PC-9 (cell line): ENCODE data around the gene NR1I2. TPM values are rescaled to one million over a fixed set of nuclear protein-coding genes. Genes with fewer than 3 reads are reported as not detected.

ENCODE experiments used
- BruUV-seq: library from RNA; stranded (reverse); fragments of 400-500 nt; replicated peaks from 2 replicates; lab custom pipeline; 2021; lab: Mats Ljungman, UMichigan
- CTCF ChIA-PET: fragments of 300-600 bp; sonication (Branson Sonifier 250); formaldehyde crosslinking; loops from one replicate; lab custom pipeline; 2022; ENCODE audit warnings: antibody characterized with exemption; lab: Charles Lee
- POLR2A ChIA-PET: fragments of 300-600 bp; sonication (Branson Sonifier 250); formaldehyde crosslinking; loops from one replicate; lab custom pipeline; 2022; ENCODE audit warnings: antibody characterized with exemption; ENCODE audit not compliant: unreplicated experiment; lab: Charles Lee
- DNase-seq, 2 experiments: peaks; one replicate each; pipeline versions ENCODE4 v3.0.0 to v3.0.0-alpha.2; 2015 to 2022; ENCODE audit warnings: mixed read lengths in 1 of 2
- H2AFZ ChIP-seq: fragments of 200-600 bp; sonication (generic); 2 replicates; pipeline ENCODE4 v1.8.1; 2017; ENCODE audit warnings: antibody characterized with exemption
- H3F3A ChIP-seq: fragments of 200-600 bp; sonication (generic); 2 replicates; pipeline ENCODE4 v1.8.1; 2017; ENCODE audit warnings: antibody characterized with exemption, mild to moderate bottlenecking, low read depth; ENCODE audit not compliant: insufficient read depth
- H3K27ac ChIP-seq: fragments of 200-600 bp; sonication (generic); 2 replicates; pipeline ENCODE4 v1.6.1; 2016; ENCODE audit warnings: mixed run types
- H3K27me3 ChIP-seq: fragments of 200-600 bp; sonication (generic); 2 replicates; pipeline ENCODE4 v1.6.1; 2016; ENCODE audit warnings: low read depth, mixed run types; ENCODE audit not compliant: insufficient read depth
- H3K36me3 ChIP-seq: fragments of 200-600 bp; sonication (generic); 2 replicates; pipeline ENCODE4 v1.6.1; 2016; ENCODE audit warnings: low read depth, mixed run types
- H3K4me1 ChIP-seq: fragments of 200-600 bp; sonication (generic); replicated peaks from 2 replicates; pipeline ENCODE4 v1.6.1; 2016; ENCODE audit warnings: mixed run types; ENCODE audit not compliant: insufficient read depth
- H3K4me2 ChIP-seq: fragments of 200-600 bp; sonication (generic); 2 replicates; pipeline ENCODE4 v1.6.1; 2017; ENCODE audit warnings: mixed run types
- H3K4me3 ChIP-seq: fragments of 200-600 bp; sonication (generic); 2 replicates; pipeline ENCODE4 v1.6.1; 2016; ENCODE audit warnings: mixed run types
- H3K79me2 ChIP-seq: fragments of 200-600 bp; sonication (generic); 2 replicates; pipeline ENCODE4 v1.6.1; 2017; ENCODE audit warnings: low read depth, mixed run types
- H3K9me2 ChIP-seq: fragments of 200-600 bp; sonication (generic); 2 replicates; pipeline ENCODE4 v1.8.1; 2017; ENCODE audit warnings: mild to moderate bottlenecking; ENCODE audit not compliant: insufficient read depth
- H3K9me3 ChIP-seq: fragments of 200-600 bp; sonication (generic); 2 replicates; pipeline ENCODE4 v1.8.1; 2016; ENCODE audit warnings: low read depth; ENCODE audit not compliant: insufficient read depth
- H4K20me1 ChIP-seq: fragments of 200-600 bp; sonication (generic); 2 replicates; pipeline ENCODE4 v1.8.1; 2017; ENCODE audit not compliant: insufficient read depth
- CTCF ChIP-seq: fragments of 200-600 bp; sonication (generic); conservative IDR thresholded peaks from 2 replicates; pipeline ENCODE4 v1.6.1; 2017; ENCODE audit warnings: mixed run types, antibody characterized with exemption, mild to moderate bottlenecking, moderate library complexity
- EZH2 ChIP-seq: fragments of 200-600 bp; sonication (generic); IDR thresholded peaks from 2 replicates; pipeline ENCODE4 v1.8.0; 2017; ENCODE audit warnings: antibody characterized with exemption, low read depth
- intact Hi-C: fragments of 100-400 bp; cut with micrococcal nuclease; formaldehyde crosslinking; loops from one replicate; pipeline ENCODE4 v1.10.0; 2022; ENCODE audit not compliant: unreplicated experiment
- total RNA-seq: library from RNA; stranded (reverse); gene quantifications from 2 replicates; pipeline ENCODE4 v1.2.3, GENCODE V29; 2021

NR1I2 gene
- total RNA-seq, 1 experiment from 2014 or later: not detected

GRCh38 chr3:119741657-119742590 lies 40.0 kb upstream of the NR1I2 start:
- no peaks in the 10 kb centered on the region for H3K9me2 ChIP-seq
- no peak overlapping the region for H3K27ac ChIP-seq
- H3K9me3 ChIP-seq: no peaks in the 10 kb centered on the region
- no peak overlapping the region for H2AFZ ChIP-seq
- no peaks in the 10 kb centered on the region for H3K36me3 ChIP-seq
- intact Hi-C loops: no loop called here
- H3K4me3 ChIP-seq: no peak overlapping the region
- DNase-seq: no peak
- TF ChIP-seq EZH2 (no peak), CTCF (no peak)
- H3K79me2 ChIP-seq: no peaks in the 10 kb centered on the region
- no peaks in the 10 kb centered on the region; the same call in 1 of the 2 replicates for H3K27me3 ChIP-seq
- no peaks in the 10 kb centered on the region for H3K4me1 ChIP-seq
- BruUV-seq: no TSS peak
- POLR2A ChIA-PET: no interaction called here
- H3K4me2 ChIP-seq: no peak overlapping the region
- CTCF ChIA-PET: no interaction called here
- H4K20me1 ChIP-seq: no peaks in the 10 kb centered on the region
- no peaks in the 10 kb centered on the region for H3F3A ChIP-seq

DNA sequence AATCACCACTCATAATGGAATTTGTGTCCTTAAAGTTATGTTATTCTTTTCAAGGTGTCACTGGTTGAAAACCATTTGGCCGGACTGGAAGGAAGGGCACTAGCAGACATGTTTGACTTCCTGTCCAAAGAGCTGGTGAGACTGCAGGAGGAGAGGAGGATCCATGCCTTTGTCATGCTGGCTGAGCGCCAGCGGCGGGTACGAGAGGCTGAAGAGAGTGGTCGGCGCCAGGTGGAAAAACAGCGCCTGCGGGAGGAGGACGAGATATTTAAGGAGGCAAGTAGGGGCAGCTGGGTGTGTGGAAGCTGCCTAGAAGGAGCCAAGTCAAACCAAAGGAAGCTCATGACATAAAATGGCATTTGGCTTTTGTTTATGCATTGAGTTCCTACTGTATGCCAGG lies 38.0 kb upstream of the NR1I2 start:
- Histone ChIP-seq H4K20me1 (no peaks in the 10 kb centered on the region), H3K79me2 (no peaks in the 10 kb centered on the region), H3K4me1 (no peaks in the 10 kb centered on the region), H3F3A (no peaks in the 10 kb centered on the region), H3K9me3 (peaks cover 3% of the 10 kb centered on the region; the same call in 1 of the 2 replicates), H2AFZ (no peak overlapping the region), H3K4me3 (no peak overlapping the region), H3K36me3 (no peaks in the 10 kb centered on the region), H3K27me3 (no peaks in the 10 kb centered on the region; the same call in 1 of the 2 replicates), H3K9me2 (peaks cover 4% of the 10 kb centered on the region; the same call in 1 of the 2 replicates), H3K27ac (no peak overlapping the region), H3K4me2 (no peak overlapping the region)
- DNase-seq: no peak
- CTCF ChIA-PET: no interaction called here
- TF ChIP-seq EZH2 (no peak), CTCF (no peak)
- POLR2A ChIA-PET: no interaction called here
- intact Hi-C loops: no loop called here
- BruUV-seq: no TSS peak

GRCh38 chr3:119745942-119746341 lies 36.0 kb upstream of the NR1I2 start:
- no peak overlapping the region for H2AFZ ChIP-seq
- H3K79me2 ChIP-seq: no peaks in the 10 kb centered on the region
- H3K4me2 ChIP-seq: no peak overlapping the region
- ChIA-PET POLR2A (no interaction called here), CTCF (no interaction called here)
- BruUV-seq: no TSS peak
- no peaks in the 10 kb centered on the region for H3K4me1 ChIP-seq
- no peaks in the 10 kb centered on the region for H3K36me3 ChIP-seq
- no peaks in the 10 kb centered on the region for H3F3A ChIP-seq
- H3K9me2 ChIP-seq: peaks cover 4% of the 10 kb centered on the region; the same call in 1 of the 2 replicates
- no peaks in the 10 kb centered on the region for H4K20me1 ChIP-seq
- no peaks in the 10 kb centered on the region; the same call in 1 of the 2 replicates for H3K27me3 ChIP-seq
- H3K27ac ChIP-seq: no peak overlapping the region
- H3K9me3 ChIP-seq: peaks cover 3% of the 10 kb centered on the region; the same call in 1 of the 2 replicates
- TF ChIP-seq EZH2 (no peak), CTCF (no peak)
- DNase-seq: no peak
- intact Hi-C loops: no loop called here
- no peak overlapping the region for H3K4me3 ChIP-seq
